GM19372 (cell line): Measurements from ENCODE around the gene PRR30.

Experiments
- ATAC-seq: cut with Tn5 transposase; IDR thresholded peaks from one replicate; pipeline ENCODE4 v1.9.1; 2021; ENCODE audit warnings: mild to moderate bottlenecking, low read depth, moderate library complexity; ENCODE audit not compliant: unreplicated experiment

The PRR30 gene

DNA sequence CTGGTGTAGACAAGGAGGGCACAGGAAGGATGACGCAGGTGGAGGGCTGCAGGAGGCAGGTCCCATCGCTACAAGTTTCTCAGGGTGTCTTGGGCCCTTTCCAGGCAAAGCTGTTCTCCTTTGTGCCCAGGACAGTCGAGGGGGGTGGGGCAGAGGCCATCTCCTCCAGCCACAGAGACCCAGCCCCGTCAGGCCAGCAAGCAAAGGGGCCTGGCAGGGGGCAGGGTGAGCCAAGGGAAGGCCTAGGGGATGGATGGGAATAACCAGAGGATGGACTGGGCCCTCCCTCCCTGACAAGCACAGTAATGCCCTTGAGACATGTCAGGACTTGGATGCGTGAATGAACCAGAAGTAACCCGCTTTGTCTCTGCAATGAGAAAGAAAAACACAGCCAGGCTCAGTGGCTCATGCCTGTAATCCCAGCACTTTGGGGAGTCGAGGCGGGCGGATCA lies 15.9 kb upstream of the PRR30 start:
- ATAC-seq: no peak

DNA sequence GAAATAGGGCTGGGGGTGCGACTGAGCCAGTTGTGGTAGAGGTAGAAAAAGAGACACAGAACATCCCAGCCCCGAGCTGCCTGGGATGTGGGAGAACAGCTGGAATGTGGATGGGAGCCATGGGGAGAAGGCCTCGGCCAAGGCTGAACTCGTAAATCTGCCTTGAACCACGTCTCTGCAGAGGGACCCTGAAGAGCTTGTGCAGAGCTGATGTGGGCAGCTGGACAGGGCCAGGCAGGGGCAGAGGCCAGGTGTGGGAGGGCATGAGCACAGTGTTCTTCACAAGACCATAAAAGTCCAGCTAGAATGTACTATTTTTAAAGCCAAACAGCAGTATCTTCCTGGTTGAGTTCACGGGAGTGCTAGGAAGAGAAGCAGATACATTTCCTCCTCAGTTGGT lies 15.3 kb upstream of the PRR30 start:
- ATAC-seq: no peak

DNA sequence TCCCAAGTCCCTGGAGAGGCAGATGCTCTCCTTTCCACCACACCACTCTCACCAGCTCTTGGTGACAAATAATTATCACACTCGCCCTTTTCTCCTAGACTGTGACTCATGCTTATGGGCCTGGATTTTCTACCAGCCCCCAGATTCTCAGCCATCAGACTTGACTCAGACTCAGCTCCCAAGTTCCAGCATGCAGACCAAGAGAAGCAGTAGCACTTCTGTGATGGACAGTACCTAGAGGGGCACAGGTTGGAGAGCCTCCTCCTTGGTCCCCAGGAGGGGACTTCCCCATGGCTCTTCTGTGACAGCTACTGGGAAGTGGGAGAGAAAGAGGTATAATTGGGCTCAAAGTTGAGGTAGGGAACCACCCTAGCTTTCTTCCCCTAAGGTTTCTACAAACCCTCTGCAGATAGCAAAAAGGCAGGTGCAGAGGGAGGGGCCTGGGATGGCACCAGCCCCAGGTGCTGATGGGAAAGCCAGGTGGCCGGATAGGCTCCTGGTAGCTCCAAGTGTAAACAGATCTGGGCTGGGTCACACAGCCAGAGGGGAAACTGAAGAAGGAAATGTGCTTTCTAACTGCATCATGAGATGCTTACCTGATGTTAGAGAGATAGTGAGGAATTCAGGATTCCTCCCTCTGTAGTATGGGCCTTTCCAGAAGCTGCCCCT lies 13.7 kb upstream of the PRR30 start:
- no peak for ATAC-seq

DNA sequence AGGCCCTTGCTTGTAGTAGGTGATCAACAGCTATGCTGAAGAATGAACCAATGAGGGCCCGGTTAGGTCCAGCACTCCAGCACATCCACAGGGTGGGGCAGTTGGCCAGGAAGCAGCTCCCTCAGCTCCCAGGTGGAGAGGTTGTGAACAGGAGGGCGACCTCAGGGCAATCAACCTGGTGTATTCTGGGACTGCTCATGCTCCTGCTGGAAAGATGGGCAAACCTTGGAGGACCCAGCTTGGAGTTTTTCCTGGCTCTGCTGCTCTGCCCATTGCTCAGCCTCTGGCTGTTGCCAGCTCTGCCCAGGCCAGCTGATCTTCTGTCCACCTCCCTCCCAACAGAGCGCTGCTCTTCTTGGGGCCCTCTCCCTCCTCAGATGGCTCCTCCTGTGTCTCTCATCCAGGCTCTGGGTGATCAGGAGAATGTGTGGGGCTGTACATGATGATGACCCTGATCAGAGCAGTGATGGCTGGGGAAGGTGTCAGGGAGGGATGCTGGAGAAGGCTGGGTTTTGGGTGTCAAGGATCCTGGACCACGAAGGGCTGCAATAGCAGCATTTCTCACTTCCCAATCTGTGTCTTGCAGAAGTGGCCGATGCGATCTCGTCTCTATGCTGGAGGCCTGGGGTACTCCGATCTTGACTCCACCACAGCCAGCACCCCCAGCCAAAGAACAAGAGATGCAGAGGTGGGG lies 13.0 kb upstream of the PRR30 start:
- no peak for ATAC-seq

DNA sequence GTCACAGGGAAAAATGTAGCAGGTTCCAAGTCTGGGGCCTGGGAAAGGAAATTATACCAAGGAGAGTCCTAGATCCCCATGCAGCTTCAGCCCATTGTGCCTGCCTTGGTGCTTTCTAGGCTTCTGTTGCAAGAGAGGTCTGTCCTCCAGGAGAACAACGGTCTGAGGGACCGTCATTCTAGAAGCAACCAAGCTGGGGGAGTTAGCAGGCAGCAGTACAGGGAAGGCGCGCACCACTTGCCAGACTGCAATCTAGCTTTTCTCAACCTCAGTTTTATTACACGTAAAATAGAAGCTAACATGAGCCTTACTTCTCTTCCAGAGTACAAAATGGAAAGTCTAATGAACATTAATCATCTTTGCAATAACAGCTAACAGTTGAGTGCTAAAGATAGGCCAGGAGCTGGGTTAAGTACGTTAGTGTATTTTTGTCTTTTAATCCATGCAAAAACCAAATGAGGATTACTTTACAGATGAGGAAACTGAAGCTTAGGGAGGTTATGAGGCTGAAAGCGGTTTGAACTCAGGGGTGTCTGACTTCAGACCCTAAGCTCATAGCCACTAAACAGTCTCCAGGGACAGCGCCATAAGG lies 11.5 kb upstream of the PRR30 start:
- ATAC-seq: no peak

DNA sequence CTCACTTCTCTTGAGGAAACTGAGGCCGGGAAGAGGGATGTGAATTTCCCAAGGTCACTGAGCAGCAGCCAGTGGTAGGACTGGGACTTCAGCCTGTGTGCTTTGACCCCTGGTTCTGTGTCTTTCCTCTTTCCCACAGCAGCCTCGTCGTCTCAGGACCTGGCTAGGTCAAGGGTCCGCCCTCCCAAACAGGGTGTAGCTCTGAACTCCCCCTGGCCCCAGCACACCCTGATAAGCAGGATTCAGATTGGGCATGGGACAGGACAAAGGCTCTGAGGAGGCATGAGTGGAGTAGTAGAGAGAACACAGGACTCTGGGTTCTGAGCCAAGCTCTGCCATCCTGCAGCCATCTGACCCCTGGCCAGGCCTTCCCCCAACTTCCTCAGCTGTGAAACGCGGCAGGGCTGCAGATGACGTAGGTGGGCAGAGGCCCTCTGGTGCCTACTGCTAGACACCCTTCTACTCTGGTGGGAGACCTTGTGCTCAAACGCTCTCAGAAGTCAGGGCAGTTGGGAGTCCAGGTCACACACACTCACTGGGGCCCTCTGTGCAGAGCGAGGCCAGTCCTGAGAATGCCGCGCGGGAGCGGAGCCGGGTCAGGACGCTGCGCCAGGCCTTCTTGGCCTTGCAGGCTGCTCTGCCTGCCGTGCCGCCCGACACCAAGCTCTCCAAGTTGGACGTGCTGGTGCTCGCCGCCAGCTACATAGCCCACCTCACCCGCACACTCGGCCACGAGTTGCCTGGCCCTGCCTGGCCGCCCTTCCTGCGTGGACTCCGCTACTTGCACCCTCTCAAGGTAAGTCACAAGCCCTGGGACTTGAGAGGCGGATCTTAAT lies 10.6 kb upstream of the PRR30 start:
- ATAC-seq: no peak

DNA sequence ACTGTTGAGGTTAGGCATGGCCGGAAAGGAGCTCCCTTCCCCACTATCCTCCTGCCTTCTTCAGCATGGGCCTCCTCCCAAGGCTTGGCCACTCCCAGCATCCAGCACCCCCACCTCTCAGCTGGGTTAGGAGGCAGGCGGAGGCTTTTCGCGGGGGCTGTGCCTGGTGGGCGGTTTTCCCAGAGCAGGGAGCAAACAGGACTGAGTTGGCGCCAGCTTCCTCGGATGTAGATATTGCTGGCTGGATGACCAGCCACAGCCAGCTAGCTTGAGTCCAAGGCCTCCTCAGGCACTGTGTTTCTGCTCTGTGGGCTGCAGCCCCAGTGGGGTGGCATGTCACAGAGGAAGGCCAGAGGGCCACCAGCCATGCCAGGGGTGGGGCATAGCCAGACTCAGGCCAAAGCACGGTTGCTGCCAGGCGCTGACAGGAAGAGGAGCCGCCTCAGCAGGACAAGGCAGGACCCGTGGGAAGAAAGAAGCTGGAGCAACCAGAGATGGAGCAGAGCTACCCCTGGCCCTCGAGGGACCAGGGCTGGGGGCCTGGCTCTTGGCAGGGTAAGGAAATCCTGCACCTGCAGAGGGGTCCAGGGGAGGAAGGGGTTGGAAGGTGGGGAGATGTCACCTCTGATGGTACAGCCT lies 9.7 kb upstream of the PRR30 start, which contains the start of gene TCF23:
Gene TCF23, plus strand, starts transcription at position 204 of the 639 bp plus-strand sequence. Its CDS starts 130 bp downstream, at position 334.
- no peak for ATAC-seq

DNA sequence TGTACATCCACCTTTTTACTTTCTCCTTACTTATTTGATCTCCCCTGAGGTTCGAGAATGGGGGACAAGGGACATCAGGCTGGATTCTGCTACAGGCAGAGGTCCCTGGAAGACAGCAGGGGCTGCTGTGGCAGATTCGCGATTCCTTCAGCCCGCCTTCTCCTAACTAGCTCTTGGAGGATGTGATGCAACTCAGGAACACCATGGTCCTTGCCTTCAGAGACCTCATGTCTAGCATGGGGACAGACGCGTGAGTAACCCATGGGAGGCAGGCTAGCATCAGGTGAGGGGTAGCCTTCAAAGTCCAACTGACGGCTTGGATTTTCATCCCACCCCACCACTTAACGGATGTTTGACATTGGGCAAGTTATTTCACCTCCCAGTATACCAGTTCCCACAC lies 8.7 kb upstream of the PRR30 start:
- ATAC-seq: no peak

DNA sequence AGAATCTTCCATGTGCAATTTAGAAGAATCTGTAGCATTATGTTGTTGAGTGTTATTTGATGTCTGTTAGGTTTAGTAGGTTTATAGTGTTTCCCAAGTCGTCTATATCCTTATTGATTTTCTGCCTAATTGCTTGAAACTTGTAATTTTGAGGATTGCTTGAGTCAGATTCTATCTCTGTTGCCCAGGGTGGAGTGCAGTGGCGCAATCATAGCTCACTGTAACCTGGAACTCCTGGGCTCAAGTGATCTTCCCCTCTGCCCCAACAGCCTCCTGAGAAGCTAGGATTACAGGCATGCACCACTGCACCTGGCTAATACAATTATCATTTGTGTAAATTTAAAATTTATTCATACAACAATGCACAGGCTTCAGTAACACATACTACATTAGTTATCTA lies 6.5 kb upstream of the PRR30 start:
- no peak for ATAC-seq

DNA sequence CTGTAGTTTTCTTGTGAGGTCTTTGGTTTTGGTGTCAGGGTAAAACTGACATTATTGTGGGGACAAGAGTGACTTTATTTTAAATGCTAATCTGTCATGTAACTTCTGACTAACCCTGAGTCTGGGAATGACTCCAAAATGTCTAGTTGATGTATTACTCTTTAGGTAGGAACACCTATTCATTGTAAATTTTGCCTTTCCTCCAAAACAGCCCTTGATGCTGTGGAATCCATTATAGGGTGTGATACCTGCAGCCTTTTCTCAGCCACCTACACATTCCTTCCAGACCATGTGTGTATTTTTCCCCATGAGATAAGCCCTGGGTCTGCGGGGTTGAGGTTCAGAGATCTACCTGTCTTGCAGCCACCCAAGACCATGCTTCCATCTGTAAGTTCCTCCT lies 4.1 kb upstream of the PRR30 start:
- ATAC-seq: no peak

DNA sequence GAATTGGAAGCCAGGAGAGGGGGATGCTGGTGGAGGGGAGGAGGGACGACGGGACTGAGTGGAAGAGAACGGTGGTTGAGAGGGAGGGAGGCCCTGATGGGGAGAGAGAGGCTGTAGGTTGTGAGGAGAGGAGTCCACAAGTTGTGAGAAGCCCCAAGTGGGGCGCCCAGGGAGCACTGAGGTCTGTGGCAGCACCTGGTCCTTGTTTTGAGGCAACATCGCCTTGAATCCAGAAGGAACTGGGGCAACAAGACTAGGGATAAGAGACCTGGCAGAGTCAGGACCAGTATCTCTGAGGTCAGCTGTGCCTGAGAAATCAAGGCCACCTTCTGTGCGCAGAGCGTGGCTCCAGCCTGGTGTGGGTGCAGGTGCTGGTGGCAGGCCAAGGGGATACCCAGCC lies 1.1 kb downstream of the PRR30 start:
- no peak for ATAC-seq

DNA sequence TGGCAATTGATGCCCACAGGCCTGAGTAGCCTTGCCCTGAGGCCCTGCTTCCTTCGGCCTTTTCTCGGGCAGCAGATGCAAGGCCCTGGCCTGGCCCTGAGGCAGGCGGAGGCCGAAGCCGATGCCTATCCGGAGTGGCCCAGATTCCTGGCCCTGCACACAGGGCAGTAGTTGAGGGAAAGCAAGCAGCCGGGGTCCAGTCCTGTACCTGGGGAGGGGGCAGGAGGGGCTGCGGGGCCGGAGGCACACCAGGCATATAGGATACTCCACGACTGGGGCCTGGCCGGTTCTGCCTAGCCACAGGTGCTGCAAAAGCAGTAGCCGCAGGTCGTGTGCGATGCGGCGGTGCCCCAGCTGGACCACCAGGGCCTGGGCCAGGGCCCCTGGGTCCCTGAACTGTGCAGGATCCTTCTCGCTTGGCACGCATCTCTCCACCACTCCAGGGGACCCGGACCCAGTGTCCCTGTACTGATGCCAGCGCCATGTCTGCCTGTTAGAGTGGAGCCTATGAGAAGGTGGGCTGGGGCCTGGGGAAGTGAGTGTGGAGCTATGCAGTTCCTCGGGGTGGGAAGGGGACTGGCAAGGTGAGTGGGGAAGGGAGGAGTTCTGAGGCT lies 1.8 kb downstream of the PRR30 start:
- ATAC-seq: no peak

DNA sequence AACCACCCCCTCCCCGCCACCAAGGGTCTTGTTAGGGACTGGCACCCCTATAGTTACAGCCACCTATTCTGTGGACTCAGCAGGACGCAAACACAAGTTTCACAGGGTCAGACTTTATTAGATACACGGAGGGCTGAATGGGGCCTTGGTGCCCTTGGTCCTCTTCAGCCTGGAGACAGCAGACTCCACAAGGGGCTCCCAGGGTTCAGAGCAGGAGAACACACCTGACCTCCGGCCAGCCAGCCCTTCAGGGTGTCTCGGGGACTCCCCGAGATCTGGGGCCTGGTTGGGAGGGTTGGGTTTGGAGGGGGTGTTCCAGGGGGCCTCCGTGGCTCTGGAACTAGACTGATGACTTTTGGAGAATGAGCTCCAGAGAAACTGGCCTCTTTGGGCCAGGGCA lies 2.5 kb downstream of the PRR30 start:
- ATAC-seq: no peak

DNA sequence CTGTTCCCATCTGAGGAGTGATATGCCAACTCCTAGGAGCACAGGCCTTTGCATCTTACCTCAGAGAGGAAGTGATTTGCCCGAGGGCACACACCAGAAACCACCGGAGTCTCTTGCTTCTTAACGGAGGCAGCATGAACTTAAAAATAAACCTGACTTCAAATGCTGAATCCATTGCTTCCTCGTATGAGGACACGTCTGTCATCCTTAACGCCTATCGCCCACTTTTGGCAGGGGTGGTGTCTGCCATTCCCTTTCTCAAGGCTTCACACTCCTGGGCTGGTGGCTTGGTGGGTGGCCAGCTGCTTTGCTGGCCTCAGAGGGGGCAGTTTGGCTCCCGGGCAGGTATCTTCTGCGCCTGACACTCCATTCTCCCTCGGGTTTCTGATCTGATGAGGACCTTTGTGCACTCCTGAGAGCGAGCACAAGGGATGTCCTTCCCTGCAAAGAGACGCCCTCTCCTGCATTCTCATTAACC lies 3.7 kb downstream of the PRR30 start:
- ATAC-seq: no peak

DNA sequence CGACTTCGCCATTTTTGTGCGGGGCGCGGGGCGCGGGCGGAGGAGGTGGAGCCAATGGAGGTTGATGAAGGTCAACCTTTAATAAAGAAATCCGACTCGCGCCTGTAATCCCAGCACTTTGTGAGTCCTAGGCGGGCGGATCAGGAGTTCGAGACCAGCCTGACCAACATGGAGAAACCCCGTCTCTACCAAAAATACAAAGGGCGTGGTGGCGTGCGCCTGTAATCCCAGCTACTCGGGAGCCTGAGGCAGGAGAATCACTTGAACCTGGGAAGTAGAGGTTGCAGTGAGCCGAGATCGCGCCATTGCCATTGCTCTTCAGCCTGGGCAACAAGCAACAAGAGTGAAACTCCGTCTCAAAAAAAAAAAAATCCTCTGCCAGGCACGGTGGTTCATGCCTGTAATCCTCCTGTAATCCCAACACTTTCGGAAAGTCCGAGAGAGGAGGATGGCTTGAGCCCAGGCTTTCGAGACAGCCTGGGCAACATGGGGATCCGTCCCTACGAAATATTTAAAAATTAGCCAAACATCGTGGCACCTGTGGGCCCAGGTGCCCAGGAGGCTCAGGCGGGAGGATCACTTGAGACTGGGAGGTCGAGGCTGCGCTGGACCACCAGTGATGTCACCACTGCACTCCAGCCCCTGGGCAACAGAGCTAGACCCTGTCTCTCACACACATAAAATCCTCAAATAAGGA lies 4.3 kb downstream of the PRR30 start:
- no peak for ATAC-seq

DNA sequence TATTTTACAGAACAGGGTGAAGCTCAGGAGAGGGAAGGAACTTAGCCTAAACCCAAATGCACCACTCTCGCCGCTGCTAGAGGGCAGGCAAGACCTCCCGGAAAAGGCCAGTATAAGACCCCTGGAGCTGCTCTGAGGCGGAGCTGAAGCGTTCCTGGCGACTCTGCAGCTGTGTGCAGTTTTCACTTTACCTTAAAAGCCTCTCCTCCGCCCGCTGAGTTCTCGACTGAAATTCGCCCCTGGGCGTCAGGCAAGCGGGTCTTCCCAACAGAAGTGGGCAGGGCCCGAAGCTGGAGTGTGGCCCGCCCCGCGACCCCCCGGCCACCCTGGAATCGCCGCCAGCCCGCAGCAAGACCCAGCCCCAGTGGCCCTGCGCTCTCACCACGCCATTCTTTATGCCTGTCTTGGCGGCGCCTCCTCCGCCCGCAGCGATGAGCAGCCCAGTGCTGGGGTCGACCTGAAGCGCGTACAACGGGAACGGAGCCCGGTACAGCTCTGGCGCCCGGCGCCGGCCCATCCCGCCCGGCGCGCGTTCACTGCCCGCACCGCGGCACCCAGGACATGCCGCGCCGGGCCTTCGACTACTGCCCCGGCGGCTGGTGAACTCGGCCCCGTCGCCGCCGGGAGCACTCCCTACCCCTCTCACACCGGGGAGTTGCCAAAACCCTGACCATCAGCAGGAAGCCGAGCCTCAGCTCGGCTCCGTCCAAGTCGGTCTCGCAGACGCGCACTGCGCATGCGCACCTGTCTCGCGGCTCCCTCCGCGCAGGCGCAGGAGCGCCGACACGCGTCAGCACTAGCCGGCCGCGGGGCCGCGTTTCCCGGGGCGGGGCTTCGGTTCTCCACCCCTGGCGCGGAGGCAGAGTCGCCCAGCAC lies 5.1 kb downstream of the PRR30 start, which contains the start of gene PREB:
Gene PREB, minus strand, starts transcription at position 732 of the 876 bp plus-strand sequence. Its CDS starts 215 bp downstream, at position 517.
- peak; percentile 85 for ATAC-seq

DNA sequence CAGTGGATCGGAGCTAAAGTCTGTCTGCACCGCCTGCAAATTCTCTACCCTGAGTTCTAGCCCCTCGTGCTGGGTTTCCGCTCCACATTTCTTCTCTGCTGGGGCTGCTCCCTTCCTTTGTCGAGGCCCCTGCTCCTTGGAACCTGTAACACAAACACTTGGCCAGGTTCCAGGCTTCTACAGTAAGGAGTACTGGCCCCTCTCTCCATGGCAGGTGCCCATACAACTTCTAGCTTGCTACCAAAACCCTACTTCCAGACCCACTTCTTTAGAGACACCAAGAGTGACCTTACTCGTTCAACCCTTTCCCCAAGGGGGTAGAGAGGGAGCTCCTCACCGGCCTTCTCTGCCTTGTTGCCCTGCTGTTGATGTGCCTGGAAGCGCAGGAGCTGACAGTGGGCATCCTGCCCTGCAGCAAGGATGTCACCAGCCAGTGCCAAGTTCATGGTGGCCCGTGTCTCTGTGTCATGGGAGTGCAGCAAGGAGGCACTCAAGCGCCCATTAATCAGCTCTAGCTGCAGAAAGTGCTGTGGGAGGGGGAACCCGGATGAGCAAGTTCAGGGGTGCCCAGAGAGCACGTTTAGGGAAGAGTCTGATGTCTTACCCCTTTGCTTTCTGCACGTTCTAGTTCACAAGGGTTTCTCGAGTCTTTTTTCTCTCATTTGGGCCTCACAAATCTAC lies 5.9 kb downstream of the PRR30 start:
- ATAC-seq: no peak

DNA sequence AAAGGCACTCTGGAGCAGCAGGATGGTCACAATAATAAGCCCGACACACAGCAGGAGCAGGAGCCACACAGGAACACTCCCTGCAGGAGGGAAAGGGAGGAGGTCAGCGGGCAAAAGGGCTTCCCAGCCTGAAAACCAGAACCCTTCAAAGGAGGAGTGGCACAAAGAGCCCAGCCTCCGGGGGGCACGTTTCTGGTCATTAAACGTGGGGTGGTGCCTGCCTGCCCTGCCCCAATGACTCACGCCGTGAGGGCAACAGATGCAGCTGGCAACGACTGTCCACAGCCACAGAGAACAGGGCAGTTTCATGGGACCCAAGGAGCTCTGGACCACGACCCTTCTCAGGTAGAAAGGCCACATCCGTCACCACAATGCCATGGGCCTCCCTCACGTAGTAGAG lies 7.8 kb downstream of the PRR30 start:
- ATAC-seq: no peak
